Measurements from ENCODE around the gene MAPKAPK2. TPM values are rescaled to one million over a fixed set of nuclear protein-coding genes. Genes with fewer than 3 reads are reported as not detected.

Gene MAPKAPK2
- total RNA-seq, 4 donors from 2014 or later = 45.0 to 77.4 (median 55.5) TPM

DNA sequence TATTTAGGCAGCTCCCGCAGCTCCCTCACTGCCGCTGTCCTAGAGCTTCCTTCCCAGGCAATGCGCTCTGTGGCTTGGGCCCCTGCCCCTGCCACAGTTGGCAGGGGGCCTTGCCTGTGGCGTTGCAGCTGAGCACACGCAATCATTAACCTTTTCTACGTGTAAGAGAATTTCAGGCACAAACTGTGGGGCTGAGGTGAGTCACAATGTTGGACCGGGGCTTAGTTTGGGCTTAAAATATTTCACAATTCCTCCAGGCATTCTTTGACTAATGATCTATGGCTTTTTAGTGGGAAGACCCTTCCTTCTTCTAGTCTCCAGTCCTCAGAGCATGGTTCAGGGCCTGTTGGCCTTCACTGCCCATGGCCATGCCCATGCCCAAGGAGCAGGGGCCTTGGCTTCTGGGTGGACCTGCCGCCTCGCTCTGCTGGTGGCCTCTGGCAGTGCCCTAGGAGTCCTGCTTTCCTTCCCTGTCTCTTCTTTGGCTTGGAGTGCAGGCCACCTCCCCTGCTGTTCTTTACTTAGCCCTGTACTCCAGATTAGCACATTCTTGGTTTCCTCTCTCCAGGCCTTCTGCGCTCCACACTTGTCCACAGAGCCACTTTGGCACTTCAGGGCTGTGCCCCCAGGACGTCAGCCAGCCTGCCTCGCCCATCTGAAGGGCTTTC, 39.2 kb downstream of the MAPKAPK2 start:
- ATAC-seq = peak; percentile 87
- WGBS, 2 donors (ENCODE audit: low coverage in 1 of 2) = 23 to 56% methylated on average over 5 to 10 of the region's 12 CpGs
- peaks cover 0 to 4% of the 10 kb centered on the region in 2 donors for H3K36me3 ChIP-seq
- H3K4me3 ChIP-seq = no peak overlapping the region
- no peak for TF ChIP-seq EP300 (IDR thresholded peaks at IDR 0.05)
- TF ChIP-seq, protein P1, sequence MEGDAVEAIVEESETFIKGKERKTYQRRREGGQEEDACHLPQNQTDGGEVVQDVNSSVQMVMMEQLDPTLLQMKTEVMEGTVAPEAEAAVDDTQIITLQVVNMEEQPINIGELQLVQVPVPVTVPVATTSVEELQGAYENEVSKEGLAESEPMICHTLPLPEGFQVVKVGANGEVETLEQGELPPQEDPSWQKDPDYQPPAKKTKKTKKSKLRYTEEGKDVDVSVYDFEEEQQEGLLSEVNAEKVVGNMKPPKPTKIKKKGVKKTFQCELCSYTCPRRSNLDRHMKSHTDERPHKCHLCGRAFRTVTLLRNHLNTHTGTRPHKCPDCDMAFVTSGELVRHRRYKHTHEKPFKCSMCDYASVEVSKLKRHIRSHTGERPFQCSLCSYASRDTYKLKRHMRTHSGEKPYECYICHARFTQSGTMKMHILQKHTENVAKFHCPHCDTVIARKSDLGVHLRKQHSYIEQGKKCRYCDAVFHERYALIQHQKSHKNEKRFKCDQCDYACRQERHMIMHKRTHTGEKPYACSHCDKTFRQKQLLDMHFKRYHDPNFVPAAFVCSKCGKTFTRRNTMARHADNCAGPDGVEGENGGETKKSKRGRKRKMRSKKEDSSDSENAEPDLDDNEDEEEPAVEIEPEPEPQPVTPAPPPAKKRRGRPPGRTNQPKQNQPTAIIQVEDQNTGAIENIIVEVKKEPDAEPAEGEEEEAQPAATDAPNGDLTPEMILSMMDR (IDR thresholded peaks at IDR 0.05) = peak in 2 of 4 experiments; percentile 39 to 49
- peak; percentile 89 for TF ChIP-seq POLR2AphosphoS5 (IDR thresholded peaks at IDR 0.05)
- H3K27me3 ChIP-seq = no peaks in the 10 kb centered on the region
- H3K9me3 ChIP-seq = no peaks in the 10 kb centered on the region
- peaks cover 10 to 90% (median 24%) of the 10 kb centered on the region in 3 donors for H3K4me1 ChIP-seq
- H3K27ac ChIP-seq = peak overlapping the region; percentile 60 to 81 (median 72)

DNA sequence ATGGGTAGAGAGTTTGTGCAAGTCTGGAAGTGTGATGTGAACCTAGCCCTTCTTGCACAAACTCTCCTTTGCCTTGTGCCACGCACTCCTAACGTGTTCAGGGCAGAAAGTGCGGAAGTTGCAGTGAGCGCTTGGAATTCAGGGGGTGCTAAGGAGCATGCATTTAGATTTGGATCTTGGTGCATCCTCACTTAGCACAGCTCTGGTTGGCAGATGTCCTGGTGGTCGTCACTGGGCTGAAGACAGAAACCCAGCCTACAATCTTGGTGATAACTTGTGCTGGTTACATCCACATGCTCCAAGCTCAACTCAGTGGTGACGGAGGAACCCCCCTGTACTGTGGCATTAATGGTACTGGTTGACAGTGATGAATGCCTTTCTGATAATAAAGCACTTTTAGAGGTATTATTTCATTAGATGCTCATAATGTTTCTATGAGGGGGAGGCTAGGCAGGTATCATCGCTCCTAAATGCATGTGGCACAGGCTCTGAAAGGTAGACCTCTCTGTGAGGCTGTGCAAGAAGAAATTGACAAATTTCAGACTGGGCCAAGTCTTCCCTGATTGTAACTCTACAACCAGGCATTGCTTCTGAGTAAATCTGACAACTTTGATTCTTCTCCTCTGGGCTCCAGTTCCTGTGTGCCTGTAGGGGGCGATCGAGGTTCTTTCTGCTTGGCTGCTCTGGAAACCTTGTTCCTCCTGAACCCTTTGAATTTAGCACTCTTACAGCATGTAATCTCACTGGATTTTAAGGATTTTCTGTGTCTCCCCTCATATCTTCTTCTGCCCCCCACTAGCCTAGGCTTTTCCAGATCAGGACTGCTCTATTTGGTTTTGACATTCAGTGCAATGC, 40.6 kb downstream of the MAPKAPK2 start:
- no peaks in the 10 kb centered on the region for H3K9me3 ChIP-seq
- H3K27ac ChIP-seq = no peak overlapping the region
- TF ChIP-seq EP300 (IDR thresholded peaks at IDR 0.05) (no peak), POLR2AphosphoS5 (IDR thresholded peaks at IDR 0.05) (no peak), POLR2A (IDR thresholded peaks at IDR 0.05) (no peak)
- TF ChIP-seq, protein P1 (IDR thresholded peaks at IDR 0.05) = peak; percentile 22 to 48 (median 26)
- no peaks in the 10 kb centered on the region for H3K27me3 ChIP-seq
- ATAC-seq = no peak
- no peak overlapping the region for H3K4me3 ChIP-seq
- peaks cover 0 to 18% of the 10 kb centered on the region in 2 donors for H3K36me3 ChIP-seq
- 71 to 78% methylated on average over 5 to 7 of the region's 9 CpGs for WGBS, 2 donors (ENCODE audit: low coverage in 1 of 2)
- H3K4me1 ChIP-seq = peaks cover 10 to 76% (median 24%) of the 10 kb centered on the region in 3 donors

DNA sequence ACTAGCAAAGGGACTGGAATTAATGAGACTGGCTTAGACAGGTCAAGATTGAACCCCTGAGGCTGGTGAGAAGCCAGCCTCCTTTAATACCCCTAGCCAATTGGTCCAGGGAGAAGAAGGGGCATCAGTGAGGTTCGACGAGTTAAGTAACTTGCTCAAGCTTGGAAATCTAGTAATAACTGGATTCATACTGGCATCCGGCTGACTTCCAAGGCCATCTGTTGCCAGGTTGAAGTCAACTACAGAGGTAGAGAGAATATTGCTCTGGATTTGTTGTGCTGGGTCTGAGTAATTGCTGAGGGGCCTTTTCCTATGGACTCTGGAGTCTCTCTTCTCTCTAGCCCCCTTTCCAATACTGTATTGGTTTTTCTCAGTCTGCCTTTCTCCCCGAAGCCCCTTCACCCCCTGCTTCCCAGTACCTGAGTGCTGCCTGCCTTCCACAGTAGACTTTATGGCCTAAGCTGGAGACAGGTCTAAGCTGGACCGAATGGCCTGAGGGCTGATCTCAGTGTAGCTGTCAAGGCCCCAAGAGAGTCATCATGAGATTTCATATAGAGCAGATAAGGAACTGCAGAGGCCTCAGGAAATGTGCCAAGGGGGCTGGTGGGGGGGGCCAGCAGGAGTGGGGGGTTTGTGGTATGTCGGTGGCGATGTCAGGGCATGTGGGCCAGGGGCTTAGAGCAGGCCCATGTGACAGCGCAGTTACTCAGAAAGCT, 43.4 kb downstream of the MAPKAPK2 start:
- WGBS, 2 donors (ENCODE audit: low coverage in 1 of 2) = 67 to 84% methylated on average over 3 to 4 of the region's 8 CpGs
- peaks cover 10 to 55% (median 19%) of the 10 kb centered on the region in 3 donors for H3K4me1 ChIP-seq
- no peak for ATAC-seq

GRCh38 chr1:206728697-206728987, 43.9 kb downstream of the MAPKAPK2 start:
- Histone ChIP-seq H3K9me3 (no peaks in the 10 kb centered on the region), H3K27ac (no peak overlapping the region), H3K4me1 (peaks cover 7 to 50% (median 15%) of the 10 kb centered on the region in 3 donors), H3K4me3 (no peak overlapping the region), H3K36me3 (peaks cover 0 to 51% of the 10 kb centered on the region in 2 donors), H3K27me3 (no peaks in the 10 kb centered on the region)
- 84% methylated on average over 5 of the region's 9 CpGs; no CpG with 5 or more reads in 1 of the 2 donors for WGBS, 2 donors (ENCODE audit: low coverage in 1 of 2)
- no peak for ATAC-seq
- TF ChIP-seq, protein P1 (IDR thresholded peaks at IDR 0.05) = no peak
- TF ChIP-seq POLR2A (IDR thresholded peaks at IDR 0.05) (no peak), POLR2AphosphoS5 (IDR thresholded peaks at IDR 0.05) (no peak), EP300 (IDR thresholded peaks at IDR 0.05) (no peak)

More for the DNA sequence above, 43.4 kb downstream of the MAPKAPK2 start:
- H3K4me3 ChIP-seq = no peak overlapping the region
- H3K9me3 ChIP-seq = no peaks in the 10 kb centered on the region
- TF ChIP-seq, protein P1 (IDR thresholded peaks at IDR 0.05) = no peak
- no peak for TF ChIP-seq POLR2AphosphoS5 (IDR thresholded peaks at IDR 0.05)
- no peak for TF ChIP-seq EP300 (IDR thresholded peaks at IDR 0.05)
- TF ChIP-seq POLR2A (IDR thresholded peaks at IDR 0.05) = no peak
- H3K36me3 ChIP-seq = peaks cover 0 to 46% of the 10 kb centered on the region in 2 donors
- H3K27me3 ChIP-seq = no peaks in the 10 kb centered on the region
- no peak overlapping the region for H3K27ac ChIP-seq
